ENCODE measurements around the gene SNTG2.

DNA sequence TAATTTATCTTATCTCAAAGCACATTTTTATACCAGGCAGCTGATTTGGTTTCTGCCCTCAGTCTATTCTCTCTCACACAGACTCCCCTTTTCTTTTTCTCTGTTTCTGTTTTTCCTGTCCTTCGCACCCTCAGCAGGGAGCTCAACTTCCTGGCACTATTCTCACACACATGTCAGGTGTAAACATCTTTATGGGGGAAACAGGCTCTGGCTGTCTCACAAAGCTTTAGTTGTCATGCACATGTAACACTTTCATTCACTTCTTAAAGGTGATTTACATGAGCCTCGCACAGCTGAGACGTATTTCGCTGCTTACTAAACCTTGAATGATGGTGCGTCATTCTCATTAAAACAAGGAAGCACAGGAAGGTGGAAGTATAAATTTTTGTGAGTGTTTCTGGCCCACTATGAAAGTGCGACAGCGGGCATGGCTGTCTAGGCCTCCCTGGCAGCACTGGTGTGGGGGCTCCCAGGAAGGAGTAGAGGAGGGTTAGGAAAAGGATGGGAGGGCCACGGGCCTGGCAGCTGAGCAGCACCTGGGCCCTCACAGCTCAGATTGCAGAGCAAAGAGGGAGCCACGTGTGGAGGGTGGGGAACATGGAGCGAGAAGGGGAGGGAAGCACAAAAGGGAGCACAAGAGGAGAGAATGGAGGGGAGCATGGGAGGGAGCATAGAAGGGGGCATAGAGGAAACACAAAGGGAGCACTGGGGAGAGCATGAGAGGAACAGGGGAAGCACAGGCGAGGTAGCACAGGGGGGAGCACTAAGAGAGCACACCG is 46.2 kb upstream of the SNTG2 start:
- TF ChIP-seq, protein P1, sequence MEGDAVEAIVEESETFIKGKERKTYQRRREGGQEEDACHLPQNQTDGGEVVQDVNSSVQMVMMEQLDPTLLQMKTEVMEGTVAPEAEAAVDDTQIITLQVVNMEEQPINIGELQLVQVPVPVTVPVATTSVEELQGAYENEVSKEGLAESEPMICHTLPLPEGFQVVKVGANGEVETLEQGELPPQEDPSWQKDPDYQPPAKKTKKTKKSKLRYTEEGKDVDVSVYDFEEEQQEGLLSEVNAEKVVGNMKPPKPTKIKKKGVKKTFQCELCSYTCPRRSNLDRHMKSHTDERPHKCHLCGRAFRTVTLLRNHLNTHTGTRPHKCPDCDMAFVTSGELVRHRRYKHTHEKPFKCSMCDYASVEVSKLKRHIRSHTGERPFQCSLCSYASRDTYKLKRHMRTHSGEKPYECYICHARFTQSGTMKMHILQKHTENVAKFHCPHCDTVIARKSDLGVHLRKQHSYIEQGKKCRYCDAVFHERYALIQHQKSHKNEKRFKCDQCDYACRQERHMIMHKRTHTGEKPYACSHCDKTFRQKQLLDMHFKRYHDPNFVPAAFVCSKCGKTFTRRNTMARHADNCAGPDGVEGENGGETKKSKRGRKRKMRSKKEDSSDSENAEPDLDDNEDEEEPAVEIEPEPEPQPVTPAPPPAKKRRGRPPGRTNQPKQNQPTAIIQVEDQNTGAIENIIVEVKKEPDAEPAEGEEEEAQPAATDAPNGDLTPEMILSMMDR (IDR thresholded peaks at IDR 0.05; ENCODE audit: extremely low read depth in 1 of 2, insufficient read depth in 1 of 2, low read depth in 1 of 2, low read length in 2 of 2), result no peak
- TF ChIP-seq EZH2 (IDR thresholded peaks at IDR 0.05; ENCODE audit: borderline replicate concordance, low read depth, low read length, severe bottlenecking) (no peak), FOS (IDR thresholded peaks at IDR 0.05; ENCODE audit: borderline replicate concordance, insufficient read depth, low read length) (no peak), POLR2A (IDR thresholded peaks at IDR 0.05; ENCODE audit: low read depth, low read length) (no peak), POLR2AphosphoS5 (IDR thresholded peaks at IDR 0.05; ENCODE audit: insufficient read depth, low read depth, low read length) (no peak)
